GM19023 (cell line): ENCODE results near the gene OR2V2.
"Not testable (repeated sequence)": the region's sequence is repeated elsewhere in the genome, so short reads cannot be mapped to it uniquely, and the experiment has no call there.

Source experiments
- ATAC-seq: cut with Tn5 transposase; IDR thresholded peaks from one replicate; pipeline ENCODE4 v1.9.1; 2021; ENCODE audit warnings: mild to moderate bottlenecking, moderate library complexity; ENCODE audit not compliant: unreplicated experiment

Gene OR2V2

GRCh38 chr5:181168595-181169118 lies 21.3 kb downstream of the OR2V2 start:
- ATAC-seq: no peak

GRCh38 chr5:181169459-181170236 lies 22.3 kb downstream of the OR2V2 start:
- not testable (repeated sequence) for ATAC-seq

- ATAC-seq: no peak
Observed at GRCh38 chr5:181170237-181170825, 22.9 kb downstream of the OR2V2 start.

GRCh38 chr5:181170996-181171395 lies 23.6 kb downstream of the OR2V2 start:
- ATAC-seq: no peak

GRCh38 chr5:181171782-181172181 lies 24.4 kb downstream of the OR2V2 start:
- no peak for ATAC-seq

GRCh38 chr5:181173027-181173419 lies 25.6 kb downstream of the OR2V2 start:
- ATAC-seq: no peak

- ATAC-seq: no peak
Observed at GRCh38 chr5:181173420-181174342, 26.3 kb downstream of the OR2V2 start.

GRCh38 chr5:181176254-181176952 lies 29.0 kb downstream of the OR2V2 start:
- no peak for ATAC-seq

GRCh38 chr5:181177559-181177958 lies 30.2 kb downstream of the OR2V2 start:
- ATAC-seq: not testable (repeated sequence)

GRCh38 chr5:181181650-181182565 lies 34.5 kb downstream of the OR2V2 start:
- ATAC-seq: peak; percentile 62

GRCh38 chr5:181182651-181183050 lies 35.3 kb downstream of the OR2V2 start:
- no peak for ATAC-seq

- ATAC-seq: no peak
Observed at GRCh38 chr5:181184845-181185216, 37.4 kb downstream of the OR2V2 start.

- ATAC-seq: no peak
Observed at GRCh38 chr5:181185560-181185959, 38.2 kb downstream of the OR2V2 start.

GRCh38 chr5:181186022-181186421 lies 38.6 kb downstream of the OR2V2 start:
- ATAC-seq: no peak

GRCh38 chr5:181186986-181187499 lies 39.7 kb downstream of the OR2V2 start:
- no peak for ATAC-seq

- no peak for ATAC-seq
Observed at GRCh38 chr5:181187500-181188213, 40.3 kb downstream of the OR2V2 start.

- no peak for ATAC-seq
Observed at GRCh38 chr5:181188700-181189362, 41.4 kb downstream of the OR2V2 start.

GRCh38 chr5:181189363-181189961 lies 42.1 kb downstream of the OR2V2 start:
- no peak for ATAC-seq
